Stimulated activated CD4-positive, alpha-beta T cell treated with anti-CD3 and anti-CD28 coated beads, Interleukin-1b, Interleukin-23, amount 100 ng/mL, for 4 hours (primary cell): Measurements from ENCODE around the gene RAB14.

ENCODE experiments used
- DNase-seq, 2 donors: peaks; one replicate each; pipeline ENCODE4 v3.0.0-alpha.2; 2020; ENCODE audit warnings: low read depth in 2 of 2

The RAB14 gene

GRCh38 chr9:121201738-121202533 is at the start of gene RAB14:
RAB14 (minus strand) TSS chr9:121201869; CDS start chr9:121193412, 8,457 bp downstream.
- peak; percentile 100 for DNase-seq

- DNase-seq, result no peak
Observed at GRCh38 chr9:121249563-121249962, 47.9 kb upstream of the RAB14 start.

DNA sequence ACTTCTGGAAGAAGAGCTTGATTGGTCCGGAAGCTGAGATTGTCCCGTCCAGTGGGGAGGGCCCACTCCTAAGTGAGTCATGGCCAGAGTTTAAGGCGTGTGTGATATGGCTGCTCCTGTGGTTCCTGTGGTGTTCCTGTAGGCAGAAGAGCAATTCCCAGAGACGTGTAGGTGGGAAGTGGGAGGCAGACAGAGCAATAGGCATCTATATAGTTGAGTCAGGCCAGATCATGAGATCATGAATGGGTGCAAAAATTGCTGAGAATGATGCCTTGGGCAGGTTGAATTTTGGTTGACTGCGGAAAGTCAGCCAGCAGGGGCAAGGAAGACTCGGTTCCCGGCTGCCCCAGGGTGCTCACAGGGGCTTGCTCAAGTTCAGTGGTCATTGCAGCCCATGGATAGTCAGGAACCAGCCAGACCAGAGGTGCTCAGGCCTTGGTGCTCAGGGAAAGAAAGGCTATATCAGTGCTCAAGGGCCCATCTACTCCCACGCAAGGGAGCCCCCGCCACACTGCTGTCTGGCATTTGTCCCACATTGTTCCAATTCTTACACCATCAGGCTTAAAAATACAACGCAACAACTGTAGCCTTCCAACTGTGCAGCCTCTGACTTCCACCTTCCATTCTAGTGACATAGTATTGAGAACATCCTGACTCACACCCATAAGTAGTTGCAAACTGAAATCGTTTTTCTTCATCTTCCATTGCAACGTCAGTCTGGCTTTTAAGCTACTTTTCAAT is 45.3 kb upstream of the RAB14 start:
- no peak for DNase-seq

GRCh38 chr9:121242959-121243346 is 41.3 kb upstream of the RAB14 start:
- no peak for DNase-seq

DNA sequence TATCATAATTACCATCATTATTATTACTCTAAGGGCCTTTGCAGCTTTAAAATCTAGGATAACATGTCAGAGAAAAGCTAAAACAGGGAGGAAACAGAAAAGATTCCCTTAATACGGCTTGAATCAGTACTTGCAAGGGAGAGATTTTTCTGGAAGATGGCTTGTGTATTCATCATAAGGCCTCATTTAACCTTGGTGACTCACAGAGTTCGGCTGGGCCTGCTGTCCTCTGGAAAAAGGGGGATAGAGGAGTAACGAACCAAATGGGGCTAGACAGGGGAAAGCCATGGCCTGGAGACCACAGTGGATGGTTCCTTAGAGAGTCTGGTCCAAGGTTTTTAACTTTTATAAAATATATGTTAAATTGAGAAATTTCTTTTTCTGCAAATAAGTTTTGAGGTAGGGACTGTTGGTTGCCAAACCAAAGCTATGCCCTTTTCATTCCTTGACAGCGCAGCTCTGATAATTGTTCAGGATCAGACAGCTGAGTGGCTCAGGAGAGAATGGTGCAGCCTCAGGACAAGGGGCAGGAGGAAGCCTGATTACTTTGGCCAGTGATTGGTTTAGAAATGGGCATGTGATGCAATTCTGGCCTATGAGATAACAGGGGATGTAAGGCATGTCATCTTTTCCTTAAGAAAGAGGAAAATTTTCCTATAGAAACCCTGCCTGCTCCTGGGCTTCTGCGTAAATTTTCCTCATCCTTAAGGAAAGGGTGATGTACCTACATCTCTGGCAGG is 40.7 kb upstream of the RAB14 start:
- DNase-seq, result no peak

DNA sequence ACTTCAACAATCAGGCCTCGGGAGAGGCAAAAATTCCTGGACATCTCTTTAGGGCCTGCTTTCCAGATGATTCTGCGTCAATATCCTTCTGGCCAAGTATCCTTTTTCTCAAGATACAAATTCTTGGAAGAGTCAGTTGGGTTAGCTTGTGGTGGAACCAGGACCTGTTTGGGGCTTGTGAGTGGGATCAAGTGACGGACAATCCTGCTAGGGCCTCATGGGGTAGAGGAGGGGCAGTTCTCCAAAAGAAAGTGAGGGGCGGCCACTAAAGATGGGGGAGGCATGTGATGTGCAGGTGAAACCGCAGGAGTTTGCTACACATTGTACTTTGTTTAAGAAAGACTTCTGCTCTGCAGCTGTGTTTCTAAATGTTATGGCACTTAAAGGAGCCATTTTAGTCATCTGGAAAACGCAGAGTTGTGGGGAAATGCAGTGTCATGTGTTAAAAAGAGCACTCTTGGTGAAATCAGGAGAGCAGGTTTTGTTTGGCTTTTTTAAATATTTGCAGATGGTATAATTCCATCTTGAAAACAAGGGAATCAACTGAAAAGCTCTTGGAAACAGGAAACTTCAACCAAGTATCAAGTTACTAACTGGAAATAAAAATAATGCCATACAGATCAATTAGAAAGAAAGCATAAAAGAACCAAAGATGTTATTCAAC is 38.9 kb upstream of the RAB14 start:
- DNase-seq, result no peak

DNA sequence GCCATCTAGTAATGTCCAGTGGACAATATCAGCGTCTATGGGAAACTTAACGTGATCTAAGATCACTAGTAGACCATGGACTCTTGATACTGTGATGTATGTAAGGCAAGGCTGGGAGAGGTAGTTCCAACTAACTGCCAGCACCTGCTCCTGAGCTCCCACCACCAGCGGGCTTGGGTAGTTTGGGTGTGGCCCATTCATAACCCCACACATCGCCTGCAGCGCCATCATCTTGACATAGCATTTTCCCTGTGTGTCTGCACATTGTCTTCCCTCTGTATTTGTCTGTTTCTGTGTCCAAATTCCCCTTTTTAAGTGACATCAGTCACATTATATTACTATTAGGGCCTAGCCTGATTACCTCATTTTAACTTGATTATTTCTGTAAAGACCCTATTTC is 38.2 kb upstream of the RAB14 start:
- no peak for DNase-seq

- no peak for DNase-seq
Observed at GRCh38 chr9:121239071-121239470, 37.4 kb upstream of the RAB14 start.

DNA sequence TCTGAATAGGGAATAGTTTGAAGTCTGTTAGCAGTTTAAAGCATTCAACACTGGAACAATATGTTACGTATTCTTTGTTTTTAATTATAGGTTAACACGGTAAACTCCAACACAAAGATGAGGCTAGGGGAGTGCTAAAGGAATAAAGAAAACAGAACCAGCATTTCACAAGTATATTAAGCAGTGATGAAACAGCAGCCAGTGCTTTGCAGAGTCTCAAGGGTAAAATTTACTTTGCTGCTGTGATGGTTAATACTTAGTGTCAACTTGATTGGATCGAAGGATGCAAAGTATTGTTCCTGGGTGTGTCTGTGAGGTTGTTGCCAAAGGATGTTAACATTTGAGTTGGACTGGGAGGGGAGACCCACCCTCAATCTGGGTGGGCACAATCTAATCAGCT is 36.2 kb upstream of the RAB14 start:
- DNase-seq, result no peak

DNA sequence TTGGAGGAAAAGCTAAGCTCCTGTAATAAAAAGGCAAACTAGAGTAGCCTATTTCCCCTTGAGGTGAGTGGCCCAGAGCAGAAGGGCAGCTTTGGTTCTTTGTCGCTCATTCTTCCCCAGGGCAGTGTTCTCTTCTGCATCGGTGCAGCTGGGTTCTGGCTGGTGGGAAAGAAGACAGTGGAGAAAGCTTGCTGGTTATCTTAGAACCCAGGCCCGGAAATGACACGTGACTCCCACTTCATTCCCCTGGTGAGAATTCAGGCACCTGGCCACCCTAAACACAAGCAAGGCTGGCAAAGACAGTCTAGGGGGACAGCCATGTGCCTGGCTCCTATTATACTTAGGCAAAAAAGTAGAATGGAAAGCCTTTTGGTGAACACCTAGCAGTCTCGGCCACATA is 33.8 kb upstream of the RAB14 start:
- no peak for DNase-seq

DNA sequence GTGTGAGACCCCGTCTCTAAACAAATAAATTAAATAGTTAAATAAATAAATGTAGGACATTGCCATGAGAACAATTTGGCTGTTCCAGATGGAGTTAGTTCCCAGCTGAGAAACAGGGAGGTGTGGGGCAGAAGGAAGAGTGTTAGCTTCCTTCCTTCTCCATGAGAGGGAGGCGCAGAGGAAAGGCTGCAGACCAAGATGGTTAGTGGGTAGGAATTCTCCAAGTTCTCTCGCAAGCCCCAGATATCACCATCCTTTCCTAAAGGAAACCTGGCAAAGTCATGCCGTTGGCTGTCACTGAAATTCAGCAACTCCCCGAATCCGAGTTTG is 33.1 kb upstream of the RAB14 start:
- DNase-seq, result no peak

- no peak for DNase-seq
Observed at GRCh38 chr9:121233906-121234831, 32.5 kb upstream of the RAB14 start.

GRCh38 chr9:121232251-121232650 is 30.6 kb upstream of the RAB14 start:
- DNase-seq, result no peak

DNA sequence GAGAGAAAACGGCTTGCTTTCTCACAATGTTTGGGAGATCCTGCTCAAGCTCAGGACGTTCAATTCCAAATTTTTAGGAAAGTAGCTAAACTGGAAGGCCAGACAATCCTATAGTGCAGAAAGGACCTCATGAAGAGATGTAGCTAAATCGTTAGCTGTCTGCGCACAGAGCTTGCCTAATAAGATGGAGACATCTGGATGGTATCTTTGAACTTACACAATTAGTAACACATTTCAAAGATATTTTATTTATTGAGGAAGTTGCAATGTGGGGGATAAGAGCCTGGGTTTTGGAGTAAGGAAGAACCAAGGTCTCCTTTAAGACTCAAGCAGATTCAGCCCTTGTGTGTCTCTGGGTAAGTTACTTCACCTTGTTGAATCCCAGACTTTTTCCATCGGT is 28.6 kb upstream of the RAB14 start:
- DNase-seq, result no peak

GRCh38 chr9:121227862-121228261 is 26.2 kb upstream of the RAB14 start:
- DNase-seq, result no peak

GRCh38 chr9:121226175-121226574 is 24.5 kb upstream of the RAB14 start:
- DNase-seq, result no peak

DNA sequence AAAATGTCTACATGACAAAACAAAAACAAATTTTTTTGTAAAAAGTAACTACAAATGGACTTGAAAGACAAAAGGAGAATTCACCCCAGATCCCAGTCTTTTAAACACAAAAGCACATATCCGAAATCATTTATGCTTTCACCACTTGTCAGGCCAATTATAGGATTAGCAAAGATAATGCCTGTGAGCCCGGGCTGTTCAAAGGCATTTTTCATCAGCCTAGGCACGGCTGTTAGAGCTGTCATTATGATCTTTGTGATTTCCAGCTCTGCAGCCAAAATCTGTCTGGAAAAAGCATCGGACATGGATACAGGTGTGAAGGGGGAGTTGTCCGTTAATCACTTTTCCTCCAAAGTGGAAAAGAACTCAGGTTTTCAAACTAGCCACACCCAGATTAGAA is 23.6 kb upstream of the RAB14 start:
- DNase-seq, result no peak

- DNase-seq, result no peak
Observed at GRCh38 chr9:121222524-121223171, 21.0 kb upstream of the RAB14 start.

GRCh38 chr9:121221664-121222055 is 20.0 kb upstream of the RAB14 start:
- no peak for DNase-seq

- DNase-seq, result no peak
Observed at GRCh38 chr9:121220996-121221663, 19.5 kb upstream of the RAB14 start.
